Activated T-cell treated with anti-CD3 and anti-CD28 coated beads, Interleukin-2, amount 50 U/mL, for 1 hour (primary cell): ENCODE measurements around the gene TCHH.
"Not testable (repeated sequence)": the region's sequence is repeated elsewhere in the genome, so short reads cannot be mapped to it uniquely, and the experiment has no call there.

Source experiments
- DNase-seq: peaks from one replicate; pipeline ENCODE4 v3.0.0-alpha.2; 2020

Gene TCHH, protein sequence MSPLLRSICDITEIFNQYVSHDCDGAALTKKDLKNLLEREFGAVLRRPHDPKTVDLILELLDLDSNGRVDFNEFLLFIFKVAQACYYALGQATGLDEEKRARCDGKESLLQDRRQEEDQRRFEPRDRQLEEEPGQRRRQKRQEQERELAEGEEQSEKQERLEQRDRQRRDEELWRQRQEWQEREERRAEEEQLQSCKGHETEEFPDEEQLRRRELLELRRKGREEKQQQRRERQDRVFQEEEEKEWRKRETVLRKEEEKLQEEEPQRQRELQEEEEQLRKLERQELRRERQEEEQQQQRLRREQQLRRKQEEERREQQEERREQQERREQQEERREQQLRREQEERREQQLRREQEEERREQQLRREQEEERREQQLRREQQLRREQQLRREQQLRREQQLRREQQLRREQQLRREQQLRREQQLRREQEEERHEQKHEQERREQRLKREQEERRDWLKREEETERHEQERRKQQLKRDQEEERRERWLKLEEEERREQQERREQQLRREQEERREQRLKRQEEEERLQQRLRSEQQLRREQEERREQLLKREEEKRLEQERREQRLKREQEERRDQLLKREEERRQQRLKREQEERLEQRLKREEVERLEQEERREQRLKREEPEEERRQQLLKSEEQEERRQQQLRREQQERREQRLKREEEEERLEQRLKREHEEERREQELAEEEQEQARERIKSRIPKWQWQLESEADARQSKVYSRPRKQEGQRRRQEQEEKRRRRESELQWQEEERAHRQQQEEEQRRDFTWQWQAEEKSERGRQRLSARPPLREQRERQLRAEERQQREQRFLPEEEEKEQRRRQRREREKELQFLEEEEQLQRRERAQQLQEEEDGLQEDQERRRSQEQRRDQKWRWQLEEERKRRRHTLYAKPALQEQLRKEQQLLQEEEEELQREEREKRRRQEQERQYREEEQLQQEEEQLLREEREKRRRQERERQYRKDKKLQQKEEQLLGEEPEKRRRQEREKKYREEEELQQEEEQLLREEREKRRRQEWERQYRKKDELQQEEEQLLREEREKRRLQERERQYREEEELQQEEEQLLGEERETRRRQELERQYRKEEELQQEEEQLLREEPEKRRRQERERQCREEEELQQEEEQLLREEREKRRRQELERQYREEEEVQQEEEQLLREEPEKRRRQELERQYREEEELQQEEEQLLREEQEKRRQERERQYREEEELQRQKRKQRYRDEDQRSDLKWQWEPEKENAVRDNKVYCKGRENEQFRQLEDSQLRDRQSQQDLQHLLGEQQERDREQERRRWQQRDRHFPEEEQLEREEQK (N-terminal part only)

DNA sequence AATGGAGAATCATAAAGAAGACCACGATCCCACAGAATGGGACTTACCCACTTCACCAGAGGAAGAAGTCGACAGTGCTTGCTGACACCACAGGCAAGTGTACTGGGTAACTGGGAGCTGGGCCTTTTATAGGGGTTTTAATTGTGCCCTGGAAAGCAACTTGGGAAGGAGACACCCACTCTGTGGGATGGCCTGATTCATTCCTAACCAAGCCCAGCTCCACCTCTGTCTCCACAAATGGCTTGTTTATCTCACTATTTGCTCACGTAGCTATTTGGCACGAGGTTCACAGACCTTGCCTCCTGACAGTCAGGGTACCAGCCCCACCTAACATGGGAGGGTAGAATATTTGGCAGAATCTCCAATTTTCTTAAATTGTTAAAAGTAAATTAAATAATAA is at the start of gene TCHH:
Gene TCHH (minus strand): TSS at position 101 of the 400 bp plus-strand sequence. CDS start 1,364 bp downstream, outside the sequence.
- no peak for DNase-seq

DNA sequence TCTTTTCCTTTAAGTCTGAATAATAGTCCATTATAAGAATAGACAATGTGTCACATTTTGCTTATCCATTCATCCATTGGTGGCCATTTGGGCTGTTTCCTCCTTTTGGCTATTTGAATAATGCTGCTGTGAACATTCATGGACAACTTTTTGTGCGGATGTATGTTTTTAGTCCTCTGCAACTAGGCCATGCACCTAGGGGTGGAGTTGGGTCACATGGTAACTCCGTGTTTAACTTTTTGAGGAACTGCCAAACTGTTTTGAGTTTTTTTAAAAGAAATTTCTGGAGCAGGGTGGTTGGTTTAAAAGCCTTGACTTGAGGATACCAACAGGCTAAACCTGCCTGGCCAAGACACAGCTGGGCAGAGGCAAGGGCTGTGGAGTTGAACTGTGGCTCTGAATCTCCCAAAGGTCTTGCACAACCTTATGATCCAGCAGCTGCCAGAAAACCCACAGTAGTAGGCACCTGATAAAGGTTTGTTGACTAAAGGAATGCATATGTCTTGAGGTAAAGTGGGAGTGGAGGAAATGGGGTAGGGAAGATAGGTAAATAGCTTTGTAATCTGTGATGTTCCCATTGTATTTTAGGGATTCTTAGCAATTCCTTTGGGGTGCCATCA is 49.4 kb upstream of the TCHH start:
- no peak for DNase-seq

DNA sequence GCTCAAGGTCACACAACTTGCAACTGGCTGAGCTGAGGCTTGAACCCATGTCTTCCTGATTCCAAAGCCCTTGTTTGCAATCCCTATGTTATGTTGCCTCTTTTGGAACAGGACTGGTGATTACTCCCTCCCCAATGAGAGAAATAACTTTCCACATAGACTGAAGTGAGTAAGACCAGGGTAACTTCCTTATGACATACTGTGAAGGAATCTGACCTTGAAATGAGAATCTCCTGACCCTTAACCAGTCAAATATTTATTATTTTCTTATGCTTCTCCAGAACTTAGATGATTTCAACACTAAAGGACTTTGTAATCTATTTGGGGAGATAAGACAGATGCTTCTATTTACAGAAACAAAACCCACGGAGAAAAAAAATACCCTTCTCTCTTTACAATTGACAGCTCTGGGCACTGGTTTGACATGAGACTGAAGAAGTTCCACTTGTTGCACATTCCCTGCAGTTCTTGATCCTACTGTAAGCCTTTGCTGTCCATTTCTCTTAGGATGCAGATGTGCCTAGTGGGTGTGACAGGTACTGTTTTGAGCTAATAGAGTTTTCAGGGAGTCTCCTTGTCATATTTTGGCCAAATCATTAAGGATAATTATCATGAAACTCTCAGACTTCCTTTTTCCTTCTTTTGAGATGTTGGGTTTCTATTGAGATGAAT is 47.7 kb upstream of the TCHH start:
- DNase-seq: no peak

DNA sequence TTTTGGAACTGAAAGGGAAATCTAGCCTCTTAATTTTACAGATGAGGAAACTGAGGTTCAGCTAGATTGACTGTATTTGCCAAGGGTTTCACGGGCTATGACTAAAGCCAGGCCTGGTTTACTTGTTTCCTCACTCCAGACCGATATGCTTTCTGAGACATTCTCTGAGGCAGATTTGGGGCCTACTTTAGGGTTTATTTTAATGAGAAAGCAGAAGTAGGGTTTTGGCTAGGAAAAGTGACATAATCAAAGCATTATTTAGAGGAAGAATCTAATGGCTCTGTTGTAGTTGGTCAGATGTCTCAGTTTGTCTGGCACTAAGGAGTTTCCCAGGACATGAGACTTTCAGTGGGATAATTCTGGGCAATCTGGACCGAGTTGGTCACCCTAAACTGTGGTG is 45.3 kb upstream of the TCHH start:
- DNase-seq: no peak

DNA sequence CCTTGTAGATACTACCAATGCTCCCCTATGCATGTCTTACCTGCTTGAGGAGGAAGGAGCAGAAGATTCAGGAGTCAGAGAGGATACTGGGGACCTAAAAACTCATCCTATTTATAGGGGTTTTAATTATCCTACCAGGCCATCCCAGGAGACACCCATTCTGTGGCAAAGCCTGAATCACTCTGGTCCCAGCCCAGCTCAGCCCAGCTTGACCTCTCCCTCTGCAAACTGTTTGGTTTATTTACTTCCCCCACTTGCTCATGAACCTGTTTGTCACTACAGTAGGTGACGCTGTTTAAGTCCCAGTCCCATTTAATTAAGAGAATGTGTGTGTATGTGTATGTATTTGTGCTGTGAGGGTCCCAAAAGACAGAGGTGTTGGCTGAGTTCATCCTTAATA is 43.9 kb upstream of the TCHH start, which contains the start of gene RPTN:
Gene RPTN (minus strand): TSS at position 85 of the 400 bp plus-strand sequence. CDS start 1,339 bp downstream, outside the sequence.
- DNase-seq: no peak

DNA sequence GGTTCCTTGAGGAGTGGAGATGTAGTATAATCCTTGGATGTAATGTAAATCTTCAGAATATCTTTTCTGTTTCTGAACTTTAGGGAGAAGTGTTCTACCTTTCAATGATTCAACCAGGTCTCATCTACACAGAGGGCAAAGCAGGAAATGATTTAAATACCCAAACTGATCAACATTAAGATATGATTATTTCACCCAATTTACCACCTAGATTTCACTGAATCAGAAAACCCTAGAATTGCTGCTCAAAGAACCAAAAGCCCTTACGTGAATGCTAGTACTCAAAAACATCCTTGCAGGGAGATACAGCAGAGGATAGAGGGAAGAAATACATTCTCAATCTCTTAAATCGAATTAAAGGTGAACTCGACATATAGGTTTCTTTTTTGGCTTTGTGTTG is 38.8 kb upstream of the TCHH start:
- DNase-seq: no peak

DNA sequence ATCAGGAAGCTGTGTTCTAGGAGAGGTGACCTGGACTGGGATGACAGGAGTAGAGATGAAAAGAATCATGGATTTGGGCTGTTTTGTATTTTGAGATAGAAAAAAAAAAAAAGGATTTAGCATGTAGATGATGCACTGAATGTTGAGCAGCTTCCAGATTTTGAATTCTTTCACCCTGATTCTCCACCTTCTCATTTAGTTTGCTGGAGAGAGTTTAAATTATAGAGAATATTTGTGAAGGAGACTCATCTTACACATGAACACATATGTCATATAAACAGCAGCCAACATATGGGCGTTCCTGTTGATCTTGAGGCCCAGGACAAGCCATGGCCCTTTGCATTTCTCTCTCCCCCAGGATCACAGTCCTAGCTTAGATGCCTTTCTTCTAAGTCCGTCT is 36.4 kb upstream of the TCHH start:
- DNase-seq: no peak

DNA sequence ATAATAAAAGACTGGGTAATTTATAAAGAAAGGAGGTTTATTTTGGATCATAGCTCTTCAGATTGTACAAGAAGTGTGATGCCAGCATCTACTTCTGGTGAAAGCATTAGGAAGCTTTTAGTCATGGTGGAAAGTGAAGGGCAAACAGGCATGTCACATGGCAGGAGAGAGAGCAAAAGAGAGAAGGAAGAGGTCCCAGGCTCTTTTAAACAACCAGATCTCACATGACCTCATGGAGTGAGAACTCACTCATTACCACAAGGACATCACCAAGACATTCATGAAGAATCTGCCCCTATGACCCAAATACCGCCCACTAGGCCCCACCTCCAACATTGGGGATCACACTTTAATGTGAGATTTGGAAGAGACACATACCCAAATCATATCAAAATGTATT is 33.7 kb upstream of the TCHH start:
- no peak for DNase-seq

DNA sequence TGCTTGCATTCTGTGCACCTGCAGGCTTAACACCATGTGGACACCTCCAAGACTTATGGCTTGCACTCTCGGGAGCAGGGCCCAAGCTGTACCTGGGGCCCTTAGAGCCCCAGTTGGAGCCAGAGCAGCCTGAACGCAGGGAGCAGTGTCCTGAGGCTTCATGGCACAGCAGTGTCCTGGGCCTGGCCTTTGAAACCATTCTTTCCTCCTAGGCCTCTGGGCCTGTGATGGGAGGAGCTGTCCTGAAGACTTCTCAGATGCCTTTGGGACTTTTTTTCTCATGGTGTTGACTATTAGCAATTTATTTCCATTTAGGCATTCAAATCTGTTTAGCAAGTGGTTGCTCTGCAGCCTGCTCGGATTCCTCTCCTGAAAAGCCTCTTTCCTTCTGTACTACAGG is 32.8 kb upstream of the TCHH start:
- DNase-seq: no peak

DNA sequence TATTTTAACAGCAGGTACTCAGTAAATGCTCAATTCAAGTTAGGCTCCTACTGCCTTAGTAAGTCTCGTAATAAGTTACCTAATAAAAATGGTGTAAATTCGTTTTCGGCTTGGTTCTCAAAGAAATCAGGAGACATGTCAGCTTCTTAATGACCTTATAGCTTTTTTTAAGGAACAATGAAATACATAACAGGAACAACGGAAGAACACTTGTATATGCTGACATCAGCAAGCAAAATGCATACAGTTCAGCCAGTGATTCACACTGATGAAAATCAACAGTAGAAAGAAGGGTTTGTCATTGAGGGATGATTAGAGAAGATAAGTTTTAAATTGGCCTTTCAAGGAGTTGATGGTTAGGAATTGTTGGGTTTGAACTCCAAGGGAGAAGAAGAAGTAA is 30.5 kb upstream of the TCHH start:
- DNase-seq: no peak

DNA sequence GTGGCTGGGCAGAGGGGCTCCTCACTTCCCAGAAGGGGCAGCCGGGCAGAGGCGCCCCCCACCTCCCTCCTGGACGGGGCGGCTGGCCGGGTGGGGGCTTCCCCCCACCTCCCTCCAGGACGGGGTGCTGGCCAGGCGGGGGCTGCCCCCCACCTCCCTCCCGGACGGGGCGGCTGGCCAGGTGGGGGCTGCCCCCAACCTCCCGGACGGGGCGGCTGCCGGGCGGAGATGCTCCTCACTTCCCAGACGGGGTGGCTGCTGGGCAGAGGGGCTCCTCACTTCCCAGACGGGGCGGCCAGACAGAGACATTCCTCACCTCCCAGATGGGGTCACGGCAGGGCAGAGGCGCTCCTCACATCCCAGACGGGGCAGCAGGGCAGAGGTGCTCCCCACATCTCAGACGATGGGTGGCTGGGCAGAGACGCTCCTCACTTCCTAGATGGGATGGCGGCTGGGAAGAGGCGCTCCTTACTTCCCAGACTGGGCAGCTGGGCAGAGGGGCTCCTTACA is 29.5 kb upstream of the TCHH start:
- not testable (repeated sequence) for DNase-seq

DNA sequence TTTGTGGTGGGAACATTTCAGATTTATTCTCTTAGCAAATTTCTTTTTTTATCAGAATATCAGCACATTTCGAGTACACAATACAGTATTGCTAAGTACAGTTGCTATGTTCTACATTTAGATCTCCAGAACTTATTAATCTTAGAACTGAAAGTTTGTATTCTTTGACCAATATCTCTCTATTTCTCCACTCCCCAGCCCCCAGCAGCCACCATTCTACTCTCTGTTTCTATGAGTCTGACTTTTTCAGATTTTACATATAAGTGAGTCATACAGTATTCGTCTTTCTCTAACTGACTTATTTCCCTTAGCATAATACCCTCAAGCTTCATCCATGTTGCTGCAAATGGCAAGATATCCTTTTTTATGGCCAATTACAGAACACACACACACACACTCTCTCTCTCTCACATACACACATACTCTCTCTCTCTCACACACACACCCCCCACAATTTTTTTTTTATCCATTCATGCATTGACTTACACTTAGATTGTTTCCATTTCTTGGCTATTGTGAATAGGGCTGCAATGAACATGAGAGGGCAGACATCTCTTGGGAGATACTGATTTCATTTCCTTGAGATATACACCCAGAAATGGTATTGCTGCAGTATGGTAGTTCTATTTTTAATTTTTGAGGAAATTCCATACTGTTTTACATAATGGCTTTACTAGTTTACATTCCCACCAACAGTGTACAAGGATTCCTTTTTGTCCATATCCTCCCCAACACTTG is 28.1 kb upstream of the TCHH start:
- no peak for DNase-seq

DNA sequence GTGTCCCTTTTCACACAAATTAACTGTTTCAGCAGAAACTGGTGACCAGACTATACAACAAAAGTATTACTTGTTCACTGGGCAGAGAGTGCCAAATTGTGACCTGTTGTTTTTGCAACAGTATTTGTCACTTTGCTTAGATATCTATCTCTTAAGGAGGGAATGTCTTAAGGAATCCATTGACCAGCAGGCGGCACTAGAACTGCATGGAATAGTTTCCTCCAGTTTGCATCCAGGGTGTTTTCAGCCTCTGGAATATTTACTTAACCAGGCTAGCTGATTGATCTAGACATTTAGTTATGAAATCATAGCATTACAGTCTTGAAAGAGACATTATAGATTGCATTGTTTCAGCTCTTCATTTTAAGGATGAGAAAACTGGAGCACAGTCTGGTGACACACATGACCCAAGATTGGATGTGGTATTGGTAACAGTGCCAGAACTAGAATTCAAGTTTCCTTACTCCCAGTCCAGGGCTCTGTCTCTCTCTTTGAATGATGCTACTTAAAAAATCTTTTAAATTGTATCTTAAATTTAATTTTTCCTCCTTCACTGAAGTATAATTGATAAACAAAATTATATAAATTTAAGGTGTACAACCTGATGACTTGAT is 26.8 kb upstream of the TCHH start:
- DNase-seq: no peak

DNA sequence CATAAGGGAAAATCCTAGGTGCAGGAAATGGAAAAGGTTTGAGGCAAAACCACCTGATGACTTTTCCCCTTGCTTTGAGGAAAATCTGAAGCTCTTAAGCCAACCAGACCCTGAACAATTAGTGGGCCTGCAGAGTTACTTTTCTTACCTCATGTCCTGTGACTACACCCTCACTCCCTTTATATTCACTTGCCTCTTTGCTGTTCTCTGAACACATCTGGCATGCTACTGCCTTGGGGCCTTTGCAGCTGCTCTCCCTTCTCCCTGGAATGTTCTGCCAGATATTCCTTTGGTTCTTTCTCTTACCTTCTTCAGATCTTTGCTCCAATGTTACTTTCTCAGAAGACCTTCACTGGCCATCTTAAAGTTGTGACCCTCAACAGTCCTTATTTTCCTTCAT is 22.0 kb upstream of the TCHH start:
- no peak for DNase-seq

DNA sequence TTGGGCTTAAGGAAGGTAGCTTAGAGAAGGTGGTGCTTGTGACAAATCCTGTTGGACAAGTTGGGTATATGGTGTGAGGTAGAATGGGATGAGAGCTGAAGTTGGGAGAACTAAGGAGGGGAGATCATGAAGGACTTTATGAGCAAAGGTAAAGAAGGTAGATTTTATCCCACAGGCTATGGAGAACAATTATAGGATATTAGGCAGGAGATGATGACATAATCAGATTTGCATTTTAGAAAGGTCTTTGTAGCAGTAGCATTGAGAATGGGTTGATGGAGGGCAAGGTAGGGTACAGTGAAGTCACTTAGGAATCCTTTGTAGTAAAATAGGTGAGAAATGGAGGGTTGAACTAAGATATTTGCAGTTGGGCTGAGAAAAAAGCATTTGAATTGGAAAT is 14.9 kb upstream of the TCHH start:
- no peak for DNase-seq

DNA sequence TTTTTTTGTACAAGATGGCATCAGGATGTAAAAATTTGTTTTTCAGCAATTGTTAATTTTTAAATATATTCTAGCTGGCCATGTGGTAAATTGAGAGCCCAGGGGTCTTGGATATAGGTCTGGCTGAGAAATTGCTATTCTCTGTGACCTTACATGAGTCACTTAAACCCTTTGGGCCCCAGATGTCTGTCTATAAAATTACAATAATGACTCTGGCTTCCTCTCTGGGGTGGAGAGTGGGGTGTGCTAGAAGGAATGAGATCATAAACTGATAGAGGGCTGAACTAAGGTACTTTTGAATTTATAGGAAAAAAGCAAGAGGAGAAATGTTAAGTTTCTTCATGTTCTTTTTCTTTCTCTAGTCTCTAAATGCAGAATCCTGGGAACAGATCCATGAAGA is 12.4 kb upstream of the TCHH start:
- no peak for DNase-seq

DNA sequence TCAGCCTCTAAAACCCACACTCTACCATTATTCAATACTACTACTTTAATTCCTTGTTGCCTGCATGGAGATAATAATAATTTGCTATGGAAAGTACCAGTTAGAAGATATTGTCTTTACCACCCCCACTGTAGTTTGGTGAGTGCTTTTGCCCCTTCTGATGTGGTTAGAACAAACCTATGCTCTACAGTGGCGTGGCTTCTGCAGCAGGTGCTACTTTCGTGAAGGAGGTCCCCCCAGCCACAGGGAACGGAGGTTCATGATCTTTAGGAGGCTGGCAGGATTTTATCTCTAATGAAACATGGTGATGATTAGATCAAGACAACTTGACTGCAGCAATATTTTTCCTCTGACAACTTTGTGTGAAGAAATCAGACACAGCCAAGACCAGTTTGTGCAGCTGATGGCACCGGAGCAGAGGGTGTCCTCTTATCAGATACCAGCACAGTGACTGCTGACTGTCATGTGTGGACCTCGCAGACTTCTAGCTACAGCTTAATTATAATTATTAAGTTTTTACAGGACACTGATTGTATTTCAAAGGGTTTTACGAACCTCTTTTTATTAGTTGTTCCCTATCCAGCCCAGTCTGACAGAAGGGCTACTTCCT is 10.7 kb upstream of the TCHH start:
- DNase-seq: no peak

DNA sequence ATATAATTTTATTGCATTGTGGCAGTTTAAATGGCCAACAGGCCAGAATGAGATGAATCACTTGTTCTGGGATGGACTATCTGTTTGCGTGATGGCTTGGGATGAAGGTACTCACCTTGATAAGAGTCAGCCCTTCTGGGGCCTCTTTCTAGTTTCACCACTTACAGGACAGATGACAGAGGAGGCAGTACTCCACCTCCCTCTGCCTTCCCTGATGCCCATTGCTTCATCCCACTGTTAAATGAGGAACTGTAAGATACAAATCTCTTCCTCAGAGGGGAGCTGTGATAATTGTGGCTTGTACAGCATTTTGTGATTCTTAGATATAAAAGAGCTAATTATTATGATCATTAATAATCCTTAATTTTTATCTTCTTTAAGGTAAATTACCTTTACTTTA is 3.7 kb upstream of the TCHH start:
- no peak for DNase-seq

DNA sequence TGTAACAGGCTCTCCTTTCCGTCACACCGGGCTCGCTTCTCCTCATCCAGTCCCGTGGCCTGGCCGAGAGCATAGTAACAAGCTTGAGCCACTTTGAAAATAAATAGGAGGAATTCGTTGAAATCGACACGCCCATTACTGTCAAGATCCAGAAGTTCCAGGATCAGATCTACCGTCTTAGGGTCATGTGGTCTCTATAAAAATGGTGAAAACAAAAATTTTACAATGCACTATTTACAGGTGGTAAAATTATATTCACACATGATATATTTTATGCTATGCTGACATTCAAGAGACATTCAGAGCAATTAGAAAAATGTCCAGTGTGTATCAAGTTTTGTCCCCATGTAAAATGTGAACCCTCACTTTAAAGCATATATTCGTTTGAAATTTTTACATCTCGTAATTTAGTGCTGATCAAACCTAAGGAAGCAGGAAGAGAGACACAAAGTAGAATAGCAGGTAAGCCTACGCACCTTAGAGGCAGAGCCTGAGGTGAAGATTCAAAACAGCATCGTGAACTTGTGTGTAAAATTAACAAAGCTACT is 2.3 kb downstream of the TCHH start:
- DNase-seq: no peak
